ENCODE measurements around the gene TMPRSS5.

The TMPRSS5 gene

GRCh38 chr11:113684496-113684895 lies 21.6 kb downstream of the TMPRSS5 start:
- TF ChIP-seq CTCF (IDR thresholded peaks at IDR 0.05; ENCODE audit: poor library complexity, severe bottlenecking) = no peak
- Histone ChIP-seq H3K4me3 (ENCODE audit: severe bottlenecking) (no peak overlapping the region), H3K9me3 (ENCODE audit: severe bottlenecking) (no peaks in the 10 kb centered on the region), H3K36me3 (ENCODE audit: low read depth) (no peaks in the 10 kb centered on the region), H3K27me3 (ENCODE audit: insufficient read depth, poor library complexity, severe bottlenecking) (no peaks in the 10 kb centered on the region), H3K27ac (ENCODE audit: poor library complexity, severe bottlenecking) (no peak overlapping the region), H3K4me1 (ENCODE audit: insufficient read depth, poor library complexity, severe bottlenecking) (no peaks in the 10 kb centered on the region)
- ATAC-seq (ENCODE audit: low read depth) (no peak), DNase-seq (ENCODE audit: low spot score) (no peak)

- no peak for TF ChIP-seq CTCF (IDR thresholded peaks at IDR 0.05; ENCODE audit: poor library complexity, severe bottlenecking)
- ATAC-seq (ENCODE audit: low read depth) = no peak
- no peak for DNase-seq (ENCODE audit: low spot score)
Observed at GRCh38 chr11:113683481-113684046, 22.5 kb downstream of the TMPRSS5 start.

GRCh38 chr11:113681711-113682413 lies 24.2 kb downstream of the TMPRSS5 start:
- Histone ChIP-seq H3K27ac (ENCODE audit: poor library complexity, severe bottlenecking) (peak overlapping the region; percentile 6), H3K27me3 (ENCODE audit: insufficient read depth, poor library complexity, severe bottlenecking) (no peaks in the 10 kb centered on the region)
- DNase-seq (ENCODE audit: low spot score) = no peak

More at GRCh38 chr11:113683481-113684046, 22.5 kb downstream of the TMPRSS5 start:
- H3K36me3 ChIP-seq (ENCODE audit: low read depth) = no peaks in the 10 kb centered on the region
- H3K27me3 ChIP-seq (ENCODE audit: insufficient read depth, poor library complexity, severe bottlenecking) = no peaks in the 10 kb centered on the region
- no peaks in the 10 kb centered on the region for H3K9me3 ChIP-seq (ENCODE audit: severe bottlenecking)
- H3K27ac ChIP-seq (ENCODE audit: poor library complexity, severe bottlenecking) = no peak overlapping the region
- H3K4me1 ChIP-seq (ENCODE audit: insufficient read depth, poor library complexity, severe bottlenecking) = no peaks in the 10 kb centered on the region
- H3K4me3 ChIP-seq (ENCODE audit: severe bottlenecking) = no peak overlapping the region

GRCh38 chr11:113681282-113681681 lies 24.8 kb downstream of the TMPRSS5 start:
- Histone ChIP-seq H3K27me3 (ENCODE audit: insufficient read depth, poor library complexity, severe bottlenecking) (no peaks in the 10 kb centered on the region), H3K4me3 (ENCODE audit: severe bottlenecking) (no peak overlapping the region), H3K4me1 (ENCODE audit: insufficient read depth, poor library complexity, severe bottlenecking) (no peaks in the 10 kb centered on the region), H3K27ac (ENCODE audit: poor library complexity, severe bottlenecking) (no peak overlapping the region), H3K9me3 (ENCODE audit: severe bottlenecking) (no peaks in the 10 kb centered on the region), H3K36me3 (ENCODE audit: low read depth) (no peaks in the 10 kb centered on the region)
- TF ChIP-seq CTCF (IDR thresholded peaks at IDR 0.05; ENCODE audit: poor library complexity, severe bottlenecking) = no peak
- DNase-seq (ENCODE audit: low spot score) (no peak), ATAC-seq (ENCODE audit: low read depth) (no peak)

More at GRCh38 chr11:113681711-113682413, 24.2 kb downstream of the TMPRSS5 start:
- Histone ChIP-seq H3K9me3 (ENCODE audit: severe bottlenecking) (no peaks in the 10 kb centered on the region), H3K4me1 (ENCODE audit: insufficient read depth, poor library complexity, severe bottlenecking) (no peaks in the 10 kb centered on the region), H3K36me3 (ENCODE audit: low read depth) (no peaks in the 10 kb centered on the region), H3K4me3 (ENCODE audit: severe bottlenecking) (no peak overlapping the region)
- no peak for TF ChIP-seq CTCF (IDR thresholded peaks at IDR 0.05; ENCODE audit: poor library complexity, severe bottlenecking)
- ATAC-seq (ENCODE audit: low read depth) = peak; percentile 63

- Histone ChIP-seq H3K4me1 (ENCODE audit: insufficient read depth, poor library complexity, severe bottlenecking) (no peaks in the 10 kb centered on the region), H3K27me3 (ENCODE audit: insufficient read depth, poor library complexity, severe bottlenecking) (no peaks in the 10 kb centered on the region), H3K4me3 (ENCODE audit: severe bottlenecking) (no peak overlapping the region), H3K9me3 (ENCODE audit: severe bottlenecking) (no peaks in the 10 kb centered on the region), H3K36me3 (ENCODE audit: low read depth) (no peaks in the 10 kb centered on the region), H3K27ac (ENCODE audit: poor library complexity, severe bottlenecking) (no peak overlapping the region)
- DNase-seq (ENCODE audit: low spot score) (no peak), ATAC-seq (ENCODE audit: low read depth) (no peak)
- TF ChIP-seq CTCF (IDR thresholded peaks at IDR 0.05; ENCODE audit: poor library complexity, severe bottlenecking) = no peak
Observed at GRCh38 chr11:113677685-113678084, 28.4 kb downstream of the TMPRSS5 start.
